NCI-H2227 (cell line): ENCODE measurements around the gene TOP2A.
A peak's percentile ranks its signal among the peaks of the same experiment; 100 is the strongest.

Source experiments
- DNase-seq: peaks from one replicate; lab custom pipeline; 2025; ENCODE audit not compliant: unreplicated experiment; lab: John Stamatoyannopoulos, UW

The TOP2A gene

GRCh38 chr17:40360091-40360490 lies 57.6 kb downstream of the TOP2A start:
- DNase-seq: no peak

GRCh38 chr17:40358323-40359038 lies 59.2 kb downstream of the TOP2A start:
- DNase-seq: peak; percentile 94

GRCh38 chr17:40356990-40357881 lies 60.5 kb downstream of the TOP2A start:
- no peak for DNase-seq

- DNase-seq: no peak
Measured at GRCh38 chr17:40355804-40356758, 61.6 kb downstream of the TOP2A start.

- peak; percentile 78 for DNase-seq
Measured at GRCh38 chr17:40355123-40355803, 62.4 kb downstream of the TOP2A start.

GRCh38 chr17:40354221-40355122 lies 63.2 kb downstream of the TOP2A start:
- DNase-seq: no peak

- no peak for DNase-seq
Measured at GRCh38 chr17:40352779-40353394, 64.8 kb downstream of the TOP2A start.

- no peak for DNase-seq
Measured at GRCh38 chr17:40352237-40352778, 65.4 kb downstream of the TOP2A start.

GRCh38 chr17:40351359-40352236 lies 66.1 kb downstream of the TOP2A start:
- peak; percentile 77 for DNase-seq

GRCh38 chr17:40350689-40351358 lies 66.9 kb downstream of the TOP2A start:
- DNase-seq: peak; percentile 89

GRCh38 chr17:40349895-40350688 lies 67.6 kb downstream of the TOP2A start:
- DNase-seq: peak; percentile 96

GRCh38 chr17:40349477-40349894 lies 68.2 kb downstream of the TOP2A start:
- peak; percentile 47 for DNase-seq

- peak; percentile 15 for DNase-seq
Measured at GRCh38 chr17:40348562-40349476, 68.9 kb downstream of the TOP2A start.

- no peak for DNase-seq
Measured at GRCh38 chr17:40348136-40348504, 69.6 kb downstream of the TOP2A start.
